ENCODE data around the gene CADPS. TPM values are rescaled to one million over a fixed set of nuclear protein-coding genes. Genes with fewer than 3 reads are reported as not detected.

The CADPS gene
- total and polyA plus RNA-seq, 7 donors = 1.6 to 12.5 (median 6.2) TPM; not detected in 1

- no peak for DNase-seq
- Histone ChIP-seq H3K4me3 (peak overlapping the region in 2 of 4 donors; percentile 19 to 23), H3K9me3 (no peaks in the 10 kb centered on the region), H3K27me3 (peaks cover 51 to 100% (median 96%) of the 10 kb centered on the region in 3 donors), H3K27ac (no peak overlapping the region), H3K4me1 (peaks cover 0 to 58% (median 48%) of the 10 kb centered on the region in 4 donors), H3K36me3 (no peaks in the 10 kb centered on the region)
- WGBS, 2 donors = 5 to 12% methylated on average over 30 of the region's 30 CpGs
- TF ChIP-seq POLR2A (IDR thresholded peaks at IDR 0.05) (no peak), POLR2AphosphoS5 (IDR thresholded peaks at IDR 0.05) (no peak), EP300 (IDR thresholded peaks at IDR 0.05) (no peak)
- TF ChIP-seq, protein P1, sequence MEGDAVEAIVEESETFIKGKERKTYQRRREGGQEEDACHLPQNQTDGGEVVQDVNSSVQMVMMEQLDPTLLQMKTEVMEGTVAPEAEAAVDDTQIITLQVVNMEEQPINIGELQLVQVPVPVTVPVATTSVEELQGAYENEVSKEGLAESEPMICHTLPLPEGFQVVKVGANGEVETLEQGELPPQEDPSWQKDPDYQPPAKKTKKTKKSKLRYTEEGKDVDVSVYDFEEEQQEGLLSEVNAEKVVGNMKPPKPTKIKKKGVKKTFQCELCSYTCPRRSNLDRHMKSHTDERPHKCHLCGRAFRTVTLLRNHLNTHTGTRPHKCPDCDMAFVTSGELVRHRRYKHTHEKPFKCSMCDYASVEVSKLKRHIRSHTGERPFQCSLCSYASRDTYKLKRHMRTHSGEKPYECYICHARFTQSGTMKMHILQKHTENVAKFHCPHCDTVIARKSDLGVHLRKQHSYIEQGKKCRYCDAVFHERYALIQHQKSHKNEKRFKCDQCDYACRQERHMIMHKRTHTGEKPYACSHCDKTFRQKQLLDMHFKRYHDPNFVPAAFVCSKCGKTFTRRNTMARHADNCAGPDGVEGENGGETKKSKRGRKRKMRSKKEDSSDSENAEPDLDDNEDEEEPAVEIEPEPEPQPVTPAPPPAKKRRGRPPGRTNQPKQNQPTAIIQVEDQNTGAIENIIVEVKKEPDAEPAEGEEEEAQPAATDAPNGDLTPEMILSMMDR (IDR thresholded peaks at IDR 0.05) = no peak
- intact Hi-C loops (cut with DNase I) = no loop called here
Observed at GRCh38 chr3:62374341-62375218, 500.6 kb downstream of the CADPS start.

- Histone ChIP-seq H3K9me3 (no peaks in the 10 kb centered on the region), H3K27me3 (peaks cover 59 to 100% (median 96%) of the 10 kb centered on the region in 3 donors), H3K27ac (no peak overlapping the region), H3K4me3 (peak overlapping the region in 2 of 4 donors; percentile 19 to 23), H3K36me3 (no peaks in the 10 kb centered on the region), H3K4me1 (peaks cover 0 to 60% (median 54%) of the 10 kb centered on the region in 4 donors)
- WGBS, 2 donors = 4 to 11% methylated on average over 47 of the region's 47 CpGs
- DNase-seq = no peak
- TF ChIP-seq, protein P1 (IDR thresholded peaks at IDR 0.05) = no peak
- TF ChIP-seq POLR2A (IDR thresholded peaks at IDR 0.05) = no peak
- TF ChIP-seq EP300 (IDR thresholded peaks at IDR 0.05) = no peak
- TF ChIP-seq POLR2AphosphoS5 (IDR thresholded peaks at IDR 0.05) = no peak
- intact Hi-C loops (cut with DNase I) = no loop called here
Observed at GRCh38 chr3:62373714-62374333, 501.4 kb downstream of the CADPS start.

DNA sequence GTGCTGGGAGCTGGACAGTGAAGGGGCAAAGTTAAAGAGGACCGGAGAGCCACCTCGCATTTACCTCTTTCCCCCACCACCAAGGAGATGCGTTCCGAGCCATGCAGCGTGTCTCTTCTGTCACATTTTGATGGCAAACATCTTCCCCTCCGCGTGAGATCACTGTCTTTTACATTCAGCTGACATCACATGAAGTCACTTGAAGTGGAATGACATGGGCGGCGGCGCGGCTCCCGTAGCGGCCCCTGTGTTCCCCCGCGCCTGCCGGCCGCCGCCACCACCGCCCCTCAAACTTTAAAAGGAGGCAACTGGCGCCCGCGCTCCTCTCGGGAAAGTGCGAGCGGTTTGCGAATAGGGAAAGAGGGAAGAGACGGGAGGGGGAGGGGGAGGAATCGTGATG is 502.0 kb downstream of the CADPS start, which contains the start of gene FEZF2:
FEZF2 (minus strand) TSS at position 336 of the 400 bp plus-strand sequence. CDS start 682 bp downstream, outside the sequence.
- DNase-seq = no peak
- Histone ChIP-seq H3K27ac (no peak within 1 kb of the TSS), H3K36me3 (no peaks in the 10 kb centered on the region), H3K9me3 (no peaks in the 10 kb centered on the region), H3K27me3 (peaks cover 60 to 100% (median 96%) of the 10 kb centered on the region in 3 donors), H3K4me3 (peak within 1 kb of the TSS in 2 of 4 donors; percentile 19 to 23), H3K4me1 (peaks cover 0 to 60% (median 53%) of the 10 kb centered on the region in 4 donors)
- TF ChIP-seq EP300 (IDR thresholded peaks at IDR 0.05) = no peak
- no peak for TF ChIP-seq POLR2AphosphoS5 (IDR thresholded peaks at IDR 0.05)
- TF ChIP-seq, protein P1 (IDR thresholded peaks at IDR 0.05) = no peak
- no peak for TF ChIP-seq POLR2A (IDR thresholded peaks at IDR 0.05)
- 5% methylated on average over 28 of the region's 28 CpGs for WGBS, 2 donors
- intact Hi-C loops (cut with DNase I) = no loop called here

DNA sequence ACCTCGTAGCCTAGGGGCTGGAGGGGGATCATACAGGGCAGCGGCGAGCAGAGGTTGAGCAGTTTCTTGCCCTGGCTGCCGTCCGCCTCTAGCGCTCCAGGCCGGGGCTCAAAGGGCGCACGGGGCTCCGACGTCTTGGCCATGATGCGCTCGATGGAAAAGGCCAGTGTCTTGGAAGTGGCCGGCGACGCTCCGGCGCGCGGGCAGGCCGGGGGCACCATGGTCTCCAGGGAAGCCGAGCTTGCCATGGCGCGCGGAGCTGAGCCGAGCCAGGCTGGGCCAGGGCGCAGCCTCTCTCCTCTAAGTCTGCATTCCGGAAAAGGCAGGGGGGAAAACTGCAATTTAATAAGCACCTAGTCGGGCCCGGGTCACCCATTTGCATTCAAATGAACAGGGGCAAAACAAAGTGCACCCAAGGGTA is 502.6 kb downstream of the CADPS start:
- DNase-seq = no peak
- Histone ChIP-seq H3K36me3 (no peaks in the 10 kb centered on the region), H3K27me3 (peaks cover 63 to 100% (median 97%) of the 10 kb centered on the region in 3 donors), H3K9me3 (no peaks in the 10 kb centered on the region), H3K27ac (no peak overlapping the region), H3K4me3 (no peak overlapping the region), H3K4me1 (peaks cover 0 to 65% (median 53%) of the 10 kb centered on the region in 4 donors)
- intact Hi-C loops (cut with DNase I) = no loop called here
- TF ChIP-seq POLR2AphosphoS5 (IDR thresholded peaks at IDR 0.05) (no peak), POLR2A (IDR thresholded peaks at IDR 0.05) (no peak), EP300 (IDR thresholded peaks at IDR 0.05) (no peak)
- TF ChIP-seq, protein P1 (IDR thresholded peaks at IDR 0.05) = no peak
- WGBS, 2 donors = 4 to 7% methylated on average over 30 of the region's 30 CpGs

Measured in sigmoid colon (tissue), 7 donors.